HG03457 (cell line): Measurements from ENCODE around the gene NPAS2.

Experiments
- ATAC-seq: cut with Tn5 transposase; IDR thresholded peaks from one replicate; pipeline ENCODE4 v1.9.1; 2021; ENCODE audit warnings: moderate number of reproducible peaks; ENCODE audit not compliant: unreplicated experiment

The NPAS2 gene

DNA sequence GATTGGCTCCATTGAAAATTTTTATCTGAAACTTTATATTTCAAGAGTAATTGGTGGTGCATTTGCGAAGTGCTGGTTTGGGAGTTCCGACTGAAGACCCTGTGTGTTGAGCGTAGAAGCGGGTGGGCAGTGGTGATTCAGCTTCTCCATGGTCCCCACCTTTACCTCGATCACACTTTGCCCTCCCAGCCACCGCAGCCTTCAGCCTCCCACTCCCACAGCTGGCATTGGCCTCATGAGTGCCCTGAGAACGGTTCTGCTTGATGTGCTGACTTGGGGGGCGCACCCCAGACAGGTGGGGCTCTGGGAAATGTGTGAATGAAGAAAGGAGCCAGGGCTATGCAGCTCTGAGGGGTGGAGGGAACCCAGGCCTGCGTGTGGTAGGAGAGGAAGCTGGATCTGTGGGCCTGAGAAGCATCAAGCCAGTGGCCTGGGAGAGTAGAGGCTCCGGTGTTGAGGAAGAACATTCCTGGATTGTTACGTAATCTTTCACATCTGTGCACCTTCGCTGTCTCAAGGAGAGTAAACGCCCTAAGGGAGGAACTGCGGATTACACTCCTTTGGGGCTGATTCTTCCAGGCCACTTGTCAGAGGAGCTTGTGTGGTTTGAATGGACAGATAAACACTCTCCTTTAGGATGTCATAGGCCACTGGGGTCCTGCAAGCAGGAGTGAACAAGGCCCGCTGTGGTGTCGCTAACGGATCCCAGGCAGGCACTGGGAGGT, 83.8 kb downstream of the NPAS2 start:
- no peak for ATAC-seq

DNA sequence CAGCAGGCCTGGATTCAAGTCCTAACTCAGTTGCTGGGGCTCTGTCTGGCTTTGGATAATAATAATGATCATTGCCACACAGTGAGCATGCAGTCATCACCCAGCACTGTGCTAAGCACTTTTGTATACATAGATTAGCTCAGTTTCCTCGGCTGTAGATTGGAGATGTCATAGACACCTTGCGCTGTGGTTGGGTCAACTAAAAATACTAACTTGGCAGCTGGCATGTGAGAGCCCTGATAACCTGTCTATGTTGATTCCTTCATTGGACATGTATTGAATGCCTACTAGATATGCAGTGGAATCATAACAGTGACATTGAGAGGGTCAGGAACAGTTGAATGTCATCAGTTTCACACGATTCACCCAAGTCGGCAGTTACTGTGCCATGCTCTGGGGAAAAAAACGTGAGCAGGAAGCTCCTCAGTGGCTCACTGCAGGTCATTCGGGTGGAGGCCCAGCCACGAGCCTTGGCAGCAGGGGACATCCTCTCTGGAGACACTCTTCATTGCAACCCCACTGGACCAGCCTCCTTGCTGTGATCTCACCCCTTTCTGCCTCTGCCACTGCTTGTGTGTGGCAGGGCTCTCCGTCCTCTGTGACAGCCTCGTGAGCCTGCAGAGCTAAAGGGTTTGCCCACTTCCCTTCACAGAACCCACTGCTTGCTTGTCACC, 85.3 kb downstream of the NPAS2 start:
- no peak for ATAC-seq

DNA sequence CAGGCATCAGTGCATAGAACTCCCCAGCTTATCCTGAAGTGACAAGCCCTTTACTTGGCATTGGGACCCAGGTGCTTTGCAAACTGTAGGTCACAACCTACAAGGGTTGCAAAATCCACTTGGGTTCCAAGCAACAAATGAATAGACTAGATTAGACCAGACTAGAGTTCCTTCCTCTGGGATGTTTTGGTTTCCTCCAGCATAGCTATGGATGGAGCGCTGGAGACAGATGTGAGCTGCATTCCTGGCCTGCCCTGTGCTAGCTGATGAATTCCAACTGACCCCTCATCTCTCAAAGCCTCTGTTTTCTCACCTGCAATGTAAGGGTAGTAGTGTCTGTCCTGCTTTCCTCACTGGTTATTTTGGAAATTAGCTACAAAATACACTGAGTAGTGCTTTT, 86.2 kb downstream of the NPAS2 start:
- no peak for ATAC-seq

DNA sequence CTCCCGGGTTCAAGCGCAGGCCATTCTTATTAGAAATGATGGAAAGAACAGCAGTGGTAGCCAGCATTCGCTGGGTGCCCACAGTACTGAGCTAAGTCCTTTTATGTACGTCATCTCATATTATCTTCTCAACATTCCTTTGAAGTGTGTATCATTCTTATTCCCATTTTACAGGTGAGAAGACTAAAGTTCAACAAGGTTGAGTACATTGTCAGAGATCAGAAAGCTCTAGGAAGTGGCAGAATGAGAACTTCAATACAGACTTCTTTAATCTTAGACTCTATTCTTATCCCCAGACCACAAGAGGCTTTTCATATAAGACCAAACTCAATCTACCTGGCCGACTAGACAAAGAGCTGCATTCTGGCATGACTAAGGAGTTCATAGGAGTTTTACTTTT, 86.7 kb downstream of the NPAS2 start:
- no peak for ATAC-seq

DNA sequence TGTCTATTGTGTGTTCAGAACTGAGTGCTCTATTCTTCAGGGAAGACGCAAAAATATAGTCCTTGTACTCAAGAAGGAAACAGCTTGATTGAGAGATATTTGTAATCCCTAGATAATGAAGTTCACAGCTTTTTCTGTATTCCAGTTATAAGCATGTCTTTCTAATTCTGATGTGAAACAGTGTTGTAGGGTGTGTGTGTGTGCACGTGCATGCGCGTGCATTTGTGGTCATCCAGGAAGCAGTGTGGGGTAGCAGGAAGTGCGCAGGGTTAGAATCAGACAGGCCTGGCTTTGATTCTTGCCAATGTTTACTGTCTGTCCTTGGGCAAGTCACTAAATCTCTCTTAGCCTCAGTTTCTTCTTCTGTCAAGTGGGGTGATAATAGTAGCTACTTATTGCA, 87.9 kb downstream of the NPAS2 start:
- ATAC-seq: no peak

DNA sequence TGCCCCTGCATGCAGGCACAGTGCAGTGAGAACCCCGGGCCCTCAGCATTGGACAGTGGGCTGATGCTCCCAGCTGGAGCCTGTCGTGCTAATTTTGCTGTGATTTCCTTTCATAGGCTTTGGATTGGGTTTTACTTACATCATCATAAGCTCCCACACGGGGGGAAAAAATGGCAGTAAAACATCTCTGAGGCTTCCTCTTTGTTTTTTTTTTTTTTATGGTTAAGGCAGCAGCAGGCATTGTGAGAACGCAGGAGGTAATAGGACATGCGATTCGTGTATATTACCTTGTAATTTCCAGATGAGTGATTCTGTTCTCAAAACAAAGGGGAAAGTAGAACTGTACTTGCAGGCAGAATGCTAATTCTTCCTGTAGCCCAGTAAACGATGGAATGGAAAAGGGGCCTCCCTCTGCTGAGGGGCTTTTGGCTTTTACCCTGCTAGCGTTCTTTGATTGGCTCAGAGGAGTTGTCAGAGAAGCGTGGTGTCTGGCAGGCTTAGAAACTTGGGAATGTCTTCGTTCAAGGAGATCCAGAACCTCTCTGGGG, 89.7 kb downstream of the NPAS2 start:
- no peak for ATAC-seq

DNA sequence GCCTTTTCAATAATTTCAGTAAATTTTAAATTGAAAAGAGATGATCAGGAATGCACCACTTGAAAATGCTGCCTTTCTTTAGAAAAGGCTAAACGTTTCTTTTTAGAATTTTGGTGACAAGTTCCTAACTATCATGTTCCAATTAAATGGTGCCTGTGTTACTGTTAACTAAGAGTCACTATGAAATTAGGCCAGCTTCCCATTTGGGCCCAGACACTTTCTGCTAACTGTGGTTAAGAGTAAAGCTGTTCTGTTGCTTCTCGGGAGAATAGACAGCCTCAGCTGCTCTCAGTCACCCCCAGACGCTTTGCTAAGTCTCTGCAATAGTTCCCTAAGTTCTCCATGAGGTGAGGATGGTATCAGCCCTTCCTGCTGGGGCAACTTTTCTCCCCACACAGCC, 90.2 kb downstream of the NPAS2 start:
- ATAC-seq: no peak

DNA sequence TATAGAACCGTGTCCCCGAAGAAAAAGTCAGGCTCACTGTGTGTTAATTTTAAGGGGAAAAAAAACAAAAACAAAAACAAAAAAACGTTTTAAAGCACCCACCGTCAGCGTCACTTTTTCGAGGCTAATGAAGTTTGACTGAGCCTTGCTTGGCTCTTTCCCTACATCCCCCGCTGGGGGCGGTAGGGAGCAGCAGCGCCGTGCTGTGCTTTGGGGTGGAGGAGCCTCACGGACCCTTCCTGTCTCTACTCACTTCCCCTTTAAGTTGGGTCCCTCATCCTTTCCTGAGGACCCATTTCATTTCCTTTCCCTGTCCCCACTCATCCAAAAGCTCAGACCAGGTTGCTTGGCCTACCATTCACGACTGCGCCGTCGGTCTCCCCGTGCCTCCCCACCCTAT, 99.4 kb downstream of the NPAS2 start:
- no peak for ATAC-seq

DNA sequence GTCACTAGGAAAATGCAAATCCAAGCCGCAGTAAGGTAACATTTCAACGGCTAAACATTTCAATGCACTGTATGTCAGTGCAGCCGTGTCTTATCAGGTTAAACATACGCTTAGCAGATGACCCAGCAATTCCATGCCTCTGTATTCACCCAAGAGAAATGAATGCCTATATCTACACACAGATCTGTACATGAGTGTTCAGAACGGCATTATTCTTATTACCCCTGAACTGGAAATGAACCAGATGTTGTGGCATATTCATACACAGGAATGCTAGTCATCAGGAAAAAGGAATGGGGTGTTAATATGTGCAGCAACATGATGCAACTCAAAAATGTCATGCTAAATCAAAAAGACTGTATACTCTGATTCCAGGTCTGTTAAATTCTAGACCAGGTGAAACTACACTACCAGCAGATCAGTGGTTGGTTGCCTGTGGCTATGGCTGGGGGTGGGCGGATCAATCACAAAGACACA, 101.8 kb downstream of the NPAS2 start:
- ATAC-seq: no peak

DNA sequence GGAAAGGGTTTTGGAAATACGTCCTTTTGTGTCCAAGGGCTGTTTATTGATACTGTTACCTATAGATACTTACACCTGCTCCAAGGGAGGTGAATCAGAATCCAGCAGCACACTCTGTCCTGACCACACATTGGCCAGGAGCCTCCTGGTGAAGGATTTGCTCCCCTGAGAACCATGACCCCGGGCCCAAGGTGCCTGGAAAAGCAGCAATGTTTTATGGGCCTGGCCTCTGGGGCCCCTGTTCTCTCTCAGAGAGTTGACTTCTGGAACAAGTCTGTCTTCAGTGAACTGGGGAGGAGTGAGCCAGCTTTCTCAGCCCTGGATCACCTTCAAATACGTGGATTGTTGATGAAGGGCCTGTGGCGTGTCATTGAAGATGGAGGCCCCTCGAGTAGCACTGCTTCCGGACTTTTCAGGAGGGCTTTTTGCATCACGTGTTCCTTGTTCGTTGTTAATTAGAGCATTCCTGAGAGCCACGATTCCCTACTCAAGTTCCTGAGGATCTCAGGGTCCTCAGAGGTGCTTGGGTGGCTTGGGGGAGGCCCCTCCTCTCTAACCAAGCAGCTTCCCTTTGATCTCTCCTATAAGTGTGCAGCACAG, 103.6 kb downstream of the NPAS2 start:
- no peak for ATAC-seq

DNA sequence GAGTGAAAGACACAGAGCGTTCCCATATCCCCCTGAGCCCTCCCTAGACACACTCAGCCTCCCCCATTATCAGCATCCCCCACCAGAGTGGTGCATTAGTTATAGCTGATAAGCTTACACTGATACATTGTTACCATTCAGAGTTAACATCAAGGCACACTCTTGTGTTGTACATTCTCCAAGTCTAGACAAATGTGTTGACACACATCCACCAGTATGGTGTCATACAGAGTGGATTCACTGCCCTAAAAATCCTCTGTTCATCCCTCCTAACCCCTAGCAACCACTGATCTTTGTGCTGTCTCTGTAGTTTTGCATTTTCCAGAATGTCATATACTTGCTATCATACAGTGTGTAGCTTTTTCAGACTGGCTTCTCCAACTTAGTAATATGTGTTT, 104.2 kb downstream of the NPAS2 start:
- ATAC-seq: no peak

DNA sequence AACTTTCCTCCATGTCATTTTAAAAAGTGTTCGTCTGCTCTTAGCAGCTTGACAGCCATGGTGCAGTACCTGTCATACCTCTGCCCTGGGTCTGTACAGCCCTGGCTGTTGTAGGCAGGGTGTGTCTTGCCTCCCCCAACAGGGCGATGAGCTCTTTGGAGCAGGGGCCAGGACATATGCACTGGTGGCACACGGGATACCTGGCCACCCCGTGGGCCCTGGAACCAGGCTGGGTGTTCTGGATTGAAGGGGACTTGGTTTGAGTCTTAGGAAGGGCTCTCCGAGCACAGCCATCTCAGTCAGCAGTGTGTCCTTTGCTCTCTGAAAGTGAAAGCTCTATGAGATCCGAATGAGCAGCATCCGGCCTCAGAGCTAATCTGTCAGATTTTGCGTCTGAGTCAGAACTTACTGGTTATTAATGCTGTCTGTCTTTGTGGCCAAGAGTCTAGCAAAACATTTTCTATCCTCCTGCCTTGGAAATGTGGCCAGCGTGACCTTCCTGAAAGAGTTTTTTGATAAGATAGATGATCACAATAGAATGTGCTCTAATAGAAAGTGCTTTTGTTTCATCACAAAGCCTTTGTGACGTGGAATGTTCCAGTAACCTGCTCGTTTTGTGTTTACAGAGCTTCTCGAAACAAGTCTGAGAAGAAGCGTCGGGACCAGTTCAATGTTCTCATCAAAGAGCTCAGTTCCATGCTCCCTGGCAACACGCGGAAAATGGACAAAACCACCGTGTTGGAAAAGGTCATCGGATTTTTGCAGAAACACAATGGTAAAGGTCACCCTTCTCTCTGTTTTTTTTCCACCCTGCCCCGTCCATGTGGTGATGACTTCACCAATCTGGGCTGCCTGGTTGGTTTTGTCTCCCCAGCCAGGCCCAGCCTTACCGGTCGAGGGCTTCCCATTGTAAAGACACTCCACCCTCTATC, 104.8 kb downstream of the NPAS2 start:
- ATAC-seq: no peak

DNA sequence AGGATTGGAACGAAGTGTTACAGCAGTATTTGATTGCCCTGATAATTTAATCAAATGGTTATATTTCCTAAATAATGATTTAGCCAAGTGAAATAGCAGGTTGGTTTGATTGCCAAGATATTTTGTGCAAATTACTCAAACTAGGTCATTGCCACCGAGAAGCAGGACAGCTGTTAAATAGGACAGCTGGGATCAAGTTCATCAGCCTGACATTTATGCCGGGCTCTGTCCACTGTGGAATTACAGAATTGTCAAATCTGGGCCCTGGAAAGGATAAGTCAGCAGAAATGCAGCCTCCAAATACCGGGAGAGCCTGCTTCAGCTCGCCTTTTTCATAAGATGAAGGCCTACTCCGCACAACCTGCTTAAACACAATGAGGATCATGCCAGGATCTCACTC, 108.3 kb downstream of the NPAS2 start:
- ATAC-seq: no peak

DNA sequence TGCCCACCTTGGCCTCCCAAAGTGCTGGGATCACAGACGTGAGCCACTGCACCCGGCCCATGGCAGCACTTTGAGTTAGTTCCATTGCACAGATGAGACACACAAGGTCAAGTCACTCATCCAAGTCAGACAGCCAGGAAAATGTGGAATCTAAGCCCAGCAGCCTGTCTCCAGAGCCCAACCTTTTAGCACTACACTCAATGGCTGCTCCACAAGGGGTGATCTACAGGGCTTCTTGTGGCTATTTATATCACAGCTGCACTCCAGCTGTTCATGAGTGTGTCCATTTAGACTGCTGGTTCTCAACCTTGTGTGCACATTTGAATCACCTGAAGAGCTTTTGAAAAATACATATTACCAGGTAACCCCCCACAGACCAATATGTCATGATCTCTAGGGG, 109.2 kb downstream of the NPAS2 start:
- no peak for ATAC-seq

DNA sequence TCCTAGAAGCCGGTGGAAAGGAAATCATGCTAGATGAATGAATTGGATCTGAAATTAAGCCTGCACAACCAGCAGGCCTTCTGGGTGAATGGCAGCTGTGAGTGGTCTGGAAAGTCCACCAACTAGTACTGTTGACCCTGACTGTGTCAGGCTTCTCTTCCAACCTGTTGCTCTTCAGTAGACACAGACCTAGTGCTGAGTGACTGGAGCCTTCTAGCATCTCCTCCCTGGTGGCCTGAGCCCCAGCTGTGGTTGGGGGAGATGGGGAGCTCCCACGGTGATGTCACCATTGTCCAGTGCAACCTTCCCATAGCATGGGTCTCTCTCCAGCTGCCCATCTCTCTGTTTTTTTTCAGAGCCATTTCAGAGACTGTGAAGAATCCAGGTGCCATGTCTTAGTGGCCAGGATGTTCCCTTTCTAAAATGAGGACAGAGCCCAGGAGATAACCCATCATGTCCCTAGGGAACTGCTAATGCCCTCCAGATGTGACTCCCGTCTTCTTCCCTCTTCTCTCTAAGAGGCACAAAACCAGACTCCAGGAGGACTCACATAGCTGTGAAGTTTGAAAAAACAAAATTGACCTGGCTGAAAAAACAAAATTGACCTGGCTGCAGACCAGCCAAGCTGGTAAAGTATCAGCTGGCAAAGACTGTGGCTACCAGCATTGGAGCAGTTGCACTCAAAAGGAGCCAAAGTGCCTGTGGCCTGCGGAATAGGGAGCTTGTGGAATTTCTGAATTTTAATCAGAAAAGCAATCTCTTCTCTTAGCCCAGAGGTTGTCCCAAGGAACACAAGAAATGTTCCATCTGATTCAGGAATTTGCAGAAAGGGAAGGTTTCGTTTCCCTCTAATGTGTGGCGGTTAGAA, 114.8 kb downstream of the NPAS2 start:
- ATAC-seq: no peak

DNA sequence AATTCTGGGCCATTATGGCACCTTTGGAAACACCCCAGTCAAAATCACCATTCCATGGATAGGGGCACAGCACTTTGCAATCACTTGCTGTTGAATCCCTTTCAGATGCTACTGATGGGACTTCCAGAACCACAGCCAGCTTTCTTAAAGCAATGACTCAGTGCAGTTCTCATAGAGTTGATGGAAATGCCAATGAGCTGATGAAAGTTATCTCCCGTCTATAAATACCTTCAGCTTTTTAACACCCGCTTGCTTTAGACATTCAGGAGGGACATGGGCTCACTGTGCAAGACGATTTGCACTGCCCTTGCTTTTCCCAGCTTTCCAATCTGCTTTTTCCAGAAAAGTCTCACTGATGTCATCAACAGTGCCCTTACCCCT, 115.4 kb downstream of the NPAS2 start:
- ATAC-seq: no peak

DNA sequence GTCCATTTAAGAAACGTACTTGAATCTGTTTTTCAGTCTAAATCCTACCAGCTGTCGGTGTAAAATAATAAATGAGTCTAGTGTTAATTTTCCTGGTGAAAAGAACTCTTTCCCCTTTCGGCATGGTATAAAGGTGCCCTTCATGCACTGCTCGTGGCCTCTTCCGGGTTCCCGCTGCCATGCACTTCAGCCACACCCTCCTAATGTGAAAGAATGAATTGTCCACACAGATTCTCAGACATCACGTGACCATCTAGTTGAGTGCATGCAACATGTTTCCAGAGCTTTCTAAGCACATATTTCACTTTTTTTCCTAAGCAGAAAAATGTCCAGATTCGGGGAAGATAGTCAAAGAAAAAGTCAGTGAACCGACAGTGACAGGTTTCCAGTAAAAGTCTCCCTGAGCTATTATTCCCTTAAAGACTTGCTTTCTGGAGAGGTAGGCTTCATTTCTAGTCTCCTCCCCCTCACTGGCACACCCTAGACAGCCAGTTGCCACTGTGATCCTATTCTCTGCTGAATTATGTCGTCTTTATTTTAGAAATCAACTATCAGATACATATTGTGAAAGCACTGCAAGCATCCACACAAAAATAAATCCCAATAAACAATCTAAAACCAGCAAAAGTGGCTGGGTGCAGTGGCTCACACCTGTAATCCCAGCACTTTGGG, 116.3 kb downstream of the NPAS2 start:
- ATAC-seq: no peak

DNA sequence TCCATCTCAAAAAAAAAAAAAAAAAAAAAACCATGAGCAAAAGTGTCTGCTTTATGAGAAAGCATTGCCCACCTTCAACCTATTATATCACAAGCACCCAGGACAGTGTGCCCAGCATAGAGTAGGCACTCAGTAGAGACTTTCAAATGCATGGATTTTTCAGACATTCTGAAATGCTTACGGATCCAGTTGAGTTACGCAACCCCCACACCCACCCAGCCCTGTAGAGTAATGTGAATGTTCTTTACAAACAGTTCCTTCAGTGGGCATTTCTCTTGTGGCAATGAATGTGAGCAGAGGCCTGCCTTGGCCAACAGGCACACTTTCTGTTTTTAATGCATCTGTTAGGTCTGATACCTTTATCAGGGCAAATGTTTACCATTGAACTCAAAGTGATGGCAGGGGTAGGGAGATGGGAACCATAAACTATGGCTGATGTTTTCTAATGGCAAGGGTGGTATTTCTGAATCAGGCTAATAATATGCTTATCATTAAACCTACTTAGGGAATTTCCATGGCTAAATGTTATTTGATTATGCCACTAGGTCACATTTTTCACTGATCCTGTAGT, 117.1 kb downstream of the NPAS2 start:
- ATAC-seq: no peak
